Osteoblast (primary cell): ENCODE results near the gene KCNQ5. TPM values are rescaled to one million over a fixed set of nuclear protein-coding genes. Genes with fewer than 3 reads are reported as not detected.

ENCODE experiments used
- DNase-seq: peaks from one replicate; pipeline ENCODE4 v3.0.0; 2011; ENCODE audit warnings: low spot score, mixed read lengths; ENCODE audit not compliant: insufficient read length; ENCODE audit errors: missing footprints
- H2AFZ ChIP-seq: 2 replicates; pipeline ENCODE4 v1.6.0; 2011; ENCODE audit warnings: mild to moderate bottlenecking, low read length
- H3K27ac ChIP-seq: 2 replicates; pipeline ENCODE4 v1.5.1; 2011; ENCODE audit warnings: mild to moderate bottlenecking, low read depth, low read length, moderate library complexity
- H3K27me3 ChIP-seq: 2 replicates; pipeline ENCODE4 v1.6.0; 2012; ENCODE audit warnings: mild to moderate bottlenecking, control low read depth, inconsistent platforms, low read length, moderate library complexity; ENCODE audit not compliant: insufficient read depth
- H3K36me3 ChIP-seq: 2 replicates; pipeline ENCODE4 v1.5.1; 2011; ENCODE audit warnings: mild to moderate bottlenecking, low read length, control low read depth, moderate library complexity; ENCODE audit not compliant: insufficient read depth
- H3K4me1 ChIP-seq: 2 replicates; pipeline ENCODE4 v1.5.1; 2011; ENCODE audit warnings: mild to moderate bottlenecking, low read length, control low read depth, moderate library complexity; ENCODE audit not compliant: insufficient read depth
- H3K4me2 ChIP-seq: 2 replicates; pipeline ENCODE4 v1.6.0; 2011; ENCODE audit warnings: mild to moderate bottlenecking, low read length; ENCODE audit not compliant: insufficient read depth
- H3K4me3 ChIP-seq: fragments of 200-600 bp; sonication (generic); 3 replicates; pipeline ENCODE4 v1.5.1; 2012; ENCODE audit warnings: mild to moderate bottlenecking, low read length, inconsistent platforms; ENCODE audit not compliant: insufficient read depth
- H3K79me2 ChIP-seq: 2 replicates; pipeline ENCODE4 v1.6.0; 2012; ENCODE audit warnings: mild to moderate bottlenecking, low read length, control low read depth, inconsistent platforms; ENCODE audit not compliant: insufficient read depth
- H3K9me3 ChIP-seq: 2 replicates; pipeline ENCODE4 v1.5.1; 2011; ENCODE audit warnings: low read depth, low read length, control low read depth
- H4K20me1 ChIP-seq: 2 replicates; pipeline ENCODE4 v1.6.0; 2012; ENCODE audit warnings: mild to moderate bottlenecking, low read length, control low read depth; ENCODE audit not compliant: insufficient read depth
- CTCF ChIP-seq: IDR thresholded peaks from 2 replicates; pipeline ENCODE4 v1.5.1; 2011; ENCODE audit warnings: mild to moderate bottlenecking, low read depth, low read length, moderate library complexity; ENCODE audit errors: extremely low read depth
- total RNA-seq: library from RNA; depleted of rRNA; stranded (reverse); fragments of >200 nt; gene quantifications from 2 replicates; pipeline ENCODE4 v1.2.3, GENCODE V29; 2012

The KCNQ5 gene
- total RNA-seq, 1 donor: 4.0 TPM

GRCh38 chr6:72711731-72712130, 89.9 kb downstream of the KCNQ5 start:
- Histone ChIP-seq H3K79me2 (no peaks in the 10 kb centered on the region), H4K20me1 (no peaks in the 10 kb centered on the region), H3K4me2 (no peak overlapping the region), H3K27ac (no peak overlapping the region), H3K27me3 (no peaks in the 10 kb centered on the region), H2AFZ (no peak overlapping the region), H3K4me1 (no peaks in the 10 kb centered on the region), H3K9me3 (no peaks in the 10 kb centered on the region), H3K4me3 (no peak overlapping the region), H3K36me3 (no peaks in the 10 kb centered on the region)
- TF ChIP-seq CTCF: no peak
- no peak for DNase-seq

GRCh38 chr6:72712910-72713309, 91.0 kb downstream of the KCNQ5 start:
- Histone ChIP-seq H3K4me2 (no peak overlapping the region), H4K20me1 (no peaks in the 10 kb centered on the region), H3K79me2 (no peaks in the 10 kb centered on the region), H3K4me3 (no peak overlapping the region), H3K36me3 (no peaks in the 10 kb centered on the region), H3K4me1 (no peaks in the 10 kb centered on the region), H3K27me3 (no peaks in the 10 kb centered on the region), H2AFZ (no peak overlapping the region), H3K27ac (no peak overlapping the region), H3K9me3 (no peaks in the 10 kb centered on the region)
- no peak for TF ChIP-seq CTCF
- DNase-seq: no peak

GRCh38 chr6:72715119-72715518, 93.3 kb downstream of the KCNQ5 start:
- Histone ChIP-seq H3K27ac (no peak overlapping the region), H3K4me2 (no peak overlapping the region), H3K27me3 (no peaks in the 10 kb centered on the region), H3K79me2 (no peaks in the 10 kb centered on the region), H4K20me1 (no peaks in the 10 kb centered on the region), H3K36me3 (no peaks in the 10 kb centered on the region), H2AFZ (peak overlapping the region; percentile 80), H3K4me1 (peaks cover 7% of the 10 kb centered on the region), H3K9me3 (no peaks in the 10 kb centered on the region), H3K4me3 (no peak overlapping the region)
- no peak for DNase-seq
- no peak for TF ChIP-seq CTCF

GRCh38 chr6:72716916-72717315, 95.1 kb downstream of the KCNQ5 start:
- no peak overlapping the region for H2AFZ ChIP-seq
- H3K4me2 ChIP-seq: no peak overlapping the region
- H3K36me3 ChIP-seq: no peaks in the 10 kb centered on the region
- H4K20me1 ChIP-seq: no peaks in the 10 kb centered on the region
- DNase-seq: no peak
- H3K4me3 ChIP-seq: no peak overlapping the region
- H3K9me3 ChIP-seq: no peaks in the 10 kb centered on the region
- H3K27me3 ChIP-seq: no peaks in the 10 kb centered on the region
- H3K4me1 ChIP-seq: peaks cover 15% of the 10 kb centered on the region
- H3K27ac ChIP-seq: no peak overlapping the region
- H3K79me2 ChIP-seq: no peaks in the 10 kb centered on the region
- no peak for TF ChIP-seq CTCF
